Natural killer cell (primary cell): Measurements from ENCODE around the gene NDUFB7. TPM values are rescaled to one million over a fixed set of nuclear protein-coding genes. Genes with fewer than 3 reads are reported as not detected.
"Not testable (repeated sequence)": the region's sequence is repeated elsewhere in the genome, so short reads cannot be mapped to it uniquely, and the experiment has no call there.

Source experiments
- ATAC-seq, 3 donors: fragments of 150-1000 bp in 2 of 3; fragments of 200-7000 bp in 1 of 3; cut with Tn5 transposase; 1 replicate in 1 of 3; 2 replicates in 2 of 3; pipeline ENCODE4 v1.10.0; 2021; ENCODE audit warnings: mild to moderate bottlenecking in 2 of 3, moderate library complexity in 2 of 3
- DNase-seq, 2 donors: peaks; one replicate each; pipeline versions ENCODE4 v3.0.0 to v3.0.0-alpha.2; 2013 to 2021; ENCODE audit warnings: mixed read lengths in 1 of 2
- H3K27ac ChIP-seq: one replicate; pipeline ENCODE4 v1.5.1; 2013; ENCODE audit warnings: mild to moderate bottlenecking, low read length
- H3K27me3 ChIP-seq: one replicate; pipeline ENCODE4 v1.6.1; 2013; ENCODE audit warnings: low read length; ENCODE audit not compliant: control insufficient read depth, insufficient read depth
- H3K36me3 ChIP-seq: one replicate; pipeline ENCODE4 v1.6.1; 2013; ENCODE audit warnings: low read length; ENCODE audit not compliant: control insufficient read depth, insufficient read depth
- H3K4me1 ChIP-seq: one replicate; pipeline ENCODE4 v1.6.1; 2013; ENCODE audit warnings: low read length; ENCODE audit not compliant: control insufficient read depth, insufficient read depth
- H3K4me3 ChIP-seq: one replicate; pipeline ENCODE4 v1.5.1; 2013; ENCODE audit warnings: low read length
- H3K9me3 ChIP-seq: one replicate; pipeline ENCODE4 v1.6.1; 2013; ENCODE audit warnings: low read length; ENCODE audit not compliant: control insufficient read depth, insufficient read depth
- H3K27ac Mint-ChIP-seq, 2 donors: one replicate each; pipeline ENCODE4 v1.8.0; 2022; ENCODE audit warnings: mild to moderate bottlenecking in 2 of 2, mixed read lengths in 2 of 2, moderate library complexity in 1 of 2
- H3K27me3 Mint-ChIP-seq, 2 donors: one replicate each; pipeline ENCODE4 v1.8.0; 2022; ENCODE audit warnings: low read depth in 2 of 2, mixed read lengths in 2 of 2
- H3K36me3 Mint-ChIP-seq: one replicate; pipeline ENCODE4 v1.8.0; 2022; ENCODE audit warnings: mixed read lengths
- H3K4me1 Mint-ChIP-seq, 2 donors: one replicate each; pipeline ENCODE4 v1.8.0; 2022; ENCODE audit warnings: mixed read lengths in 2 of 2
- H3K4me3 Mint-ChIP-seq: one replicate; pipeline ENCODE4 v1.8.0; 2022; ENCODE audit warnings: mild to moderate bottlenecking, moderate library complexity, mixed read lengths
- H3K9me3 Mint-ChIP-seq, 2 donors: one replicate each; pipeline ENCODE4 v1.8.0; 2022; ENCODE audit warnings: mixed read lengths in 2 of 2
- WGBS: methylation state at CpG from one replicate; pipeline ENCODE4 v1.1.7; 2013; ENCODE audit warnings: missing lambda C conversion rate; ENCODE audit not compliant: insufficient coverage; 5-methylcytosine and 5-hydroxymethylcytosine counted together
- intact Hi-C: fragments of 100-400 bp; cut with micrococcal nuclease; formaldehyde crosslinking; loops from one replicate; pipeline ENCODE4 v1.14.2; 2022
- total RNA-seq, 4 donors: library from RNA; stranded (reverse); fragments of 120-200 nt in 1 of 4; gene quantifications; one replicate each; pipeline versions ENCODE4 v1.2.3 to v1.2.4, GENCODE V29; 2013 to 2022
- TF ChIP-seq, protein P1 (sequence below): fragments of 200-600 bp; IDR thresholded peaks from one replicate; pipeline ENCODE4 v1.8.0; 2022; ENCODE audit warnings: antibody characterized with exemption

NDUFB7 gene
- total RNA-seq, 3 donors from 2014 or later (not counting 1 experiment from before 2014, with no cell fraction given) = 97.1 to 120 (median 108) TPM

DNA sequence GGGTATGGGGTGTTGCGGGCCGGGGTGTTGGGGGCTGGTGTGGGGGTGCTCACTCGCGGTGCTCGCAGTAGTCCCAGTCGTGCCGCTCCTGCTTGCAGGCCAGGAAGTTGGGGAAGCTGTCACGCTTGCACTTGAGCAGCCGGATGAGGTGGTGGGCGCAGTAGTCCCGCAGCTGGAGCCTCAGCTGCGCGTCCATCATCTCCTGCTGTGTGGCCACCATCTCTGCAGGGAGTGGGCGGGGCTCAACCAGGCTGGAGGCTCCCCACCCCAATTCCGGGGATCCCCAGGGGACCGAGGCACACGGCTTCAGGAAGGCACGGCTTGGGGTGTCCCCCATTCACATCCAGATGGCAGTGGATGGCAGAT lies 5.2 kb downstream of the NDUFB7 start:
- intact Hi-C loops = no loop called here
- TF ChIP-seq, protein P1, sequence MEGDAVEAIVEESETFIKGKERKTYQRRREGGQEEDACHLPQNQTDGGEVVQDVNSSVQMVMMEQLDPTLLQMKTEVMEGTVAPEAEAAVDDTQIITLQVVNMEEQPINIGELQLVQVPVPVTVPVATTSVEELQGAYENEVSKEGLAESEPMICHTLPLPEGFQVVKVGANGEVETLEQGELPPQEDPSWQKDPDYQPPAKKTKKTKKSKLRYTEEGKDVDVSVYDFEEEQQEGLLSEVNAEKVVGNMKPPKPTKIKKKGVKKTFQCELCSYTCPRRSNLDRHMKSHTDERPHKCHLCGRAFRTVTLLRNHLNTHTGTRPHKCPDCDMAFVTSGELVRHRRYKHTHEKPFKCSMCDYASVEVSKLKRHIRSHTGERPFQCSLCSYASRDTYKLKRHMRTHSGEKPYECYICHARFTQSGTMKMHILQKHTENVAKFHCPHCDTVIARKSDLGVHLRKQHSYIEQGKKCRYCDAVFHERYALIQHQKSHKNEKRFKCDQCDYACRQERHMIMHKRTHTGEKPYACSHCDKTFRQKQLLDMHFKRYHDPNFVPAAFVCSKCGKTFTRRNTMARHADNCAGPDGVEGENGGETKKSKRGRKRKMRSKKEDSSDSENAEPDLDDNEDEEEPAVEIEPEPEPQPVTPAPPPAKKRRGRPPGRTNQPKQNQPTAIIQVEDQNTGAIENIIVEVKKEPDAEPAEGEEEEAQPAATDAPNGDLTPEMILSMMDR = no peak
- WGBS = 35% methylated on average over 18 of the region's 18 CpGs
- peak overlapping the region; percentile 84 for H3K4me3 Mint-ChIP-seq
- peak overlapping the region; percentile 69 for H3K27ac ChIP-seq
- no peaks in the 10 kb centered on the region for H3K27me3 Mint-ChIP-seq
- H3K4me3 ChIP-seq = no peak overlapping the region
- H3K36me3 ChIP-seq = peaks cover 28% of the 10 kb centered on the region
- no peaks in the 10 kb centered on the region for H3K36me3 Mint-ChIP-seq
- H3K9me3 Mint-ChIP-seq = no peaks in the 10 kb centered on the region
- DNase-seq (peak in 1 of 2 donors; percentile 37), ATAC-seq (peak in 2 of 3 donors; percentile 5 to 7)
- H3K4me1 Mint-ChIP-seq = peaks cover 38 to 78% of the 10 kb centered on the region in 2 donors
- peak overlapping the region; percentile 84 to 94 for H3K27ac Mint-ChIP-seq
- H3K4me1 ChIP-seq = peaks cover 87% of the 10 kb centered on the region
- no peaks in the 10 kb centered on the region for H3K9me3 ChIP-seq
- no peaks in the 10 kb centered on the region for H3K27me3 ChIP-seq

DNA sequence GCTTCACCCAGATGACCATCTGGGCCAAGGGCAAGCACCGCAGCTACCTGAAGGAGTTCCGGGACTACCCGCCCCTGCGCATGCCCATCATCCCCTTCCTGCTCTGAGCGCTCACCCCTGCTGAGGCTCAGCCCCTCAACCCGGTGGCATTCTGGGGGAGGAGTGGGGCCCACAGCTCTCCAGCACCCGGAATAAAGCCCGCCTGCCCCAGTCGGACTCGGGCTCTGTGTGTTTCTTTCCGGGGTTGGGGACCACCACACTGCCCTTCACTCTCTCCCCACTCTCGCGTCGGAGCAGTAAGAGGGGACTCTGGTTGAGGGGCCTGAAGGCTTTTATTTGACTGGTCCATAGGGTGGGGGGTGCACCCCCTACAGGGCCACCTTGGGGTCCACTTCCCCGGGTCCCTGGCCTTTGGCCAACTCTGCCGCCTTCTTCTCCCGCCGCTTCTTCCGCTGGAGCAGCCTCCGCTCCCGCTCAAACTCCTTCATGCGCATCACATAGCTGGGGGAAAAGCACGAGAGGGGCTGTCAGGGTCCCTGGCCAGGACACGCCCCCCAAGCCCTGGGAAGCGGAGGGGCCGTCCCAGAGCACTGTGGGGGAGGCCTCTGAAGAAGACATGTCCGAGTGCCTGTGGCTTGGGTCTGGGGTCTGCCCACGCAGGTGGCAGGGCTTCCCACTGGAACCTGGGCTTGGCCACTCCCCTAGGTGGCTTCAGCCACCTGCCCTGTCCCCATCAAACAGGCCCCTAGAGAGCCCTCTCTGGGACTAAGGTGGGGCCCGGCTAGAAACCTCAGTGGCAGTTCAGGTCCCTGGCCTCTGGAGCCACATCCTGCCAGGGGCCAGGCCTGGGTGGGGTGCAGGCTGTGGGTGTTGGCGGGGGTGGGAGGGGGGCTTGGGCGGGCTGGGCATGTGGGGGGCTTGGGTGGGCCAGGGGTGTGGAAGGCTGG lies 5.8 kb downstream of the NDUFB7 start:
- intact Hi-C loops = no loop called here
- H3K27ac ChIP-seq = peak overlapping the region; percentile 78
- ATAC-seq = peak in 2 of 3 donors; percentile 7 to 11
- no peaks in the 10 kb centered on the region for H3K27me3 Mint-ChIP-seq
- no peak overlapping the region for H3K4me3 ChIP-seq
- 75% methylated on average over 14 of the region's 31 CpGs for WGBS
- peaks cover 88% of the 10 kb centered on the region for H3K4me1 ChIP-seq
- H3K9me3 Mint-ChIP-seq = no peaks in the 10 kb centered on the region
- H3K27me3 ChIP-seq = no peaks in the 10 kb centered on the region
- peak in 1 of 2 donors; percentile 22 for DNase-seq
- peak overlapping the region; percentile 84 to 94 for H3K27ac Mint-ChIP-seq
- H3K36me3 Mint-ChIP-seq = no peaks in the 10 kb centered on the region
- H3K4me3 Mint-ChIP-seq = peak overlapping the region; percentile 84
- peaks cover 28% of the 10 kb centered on the region for H3K36me3 ChIP-seq
- TF ChIP-seq, protein P1 = no peak
- H3K9me3 ChIP-seq = no peaks in the 10 kb centered on the region
- H3K4me1 Mint-ChIP-seq = peaks cover 39 to 78% of the 10 kb centered on the region in 2 donors

DNA sequence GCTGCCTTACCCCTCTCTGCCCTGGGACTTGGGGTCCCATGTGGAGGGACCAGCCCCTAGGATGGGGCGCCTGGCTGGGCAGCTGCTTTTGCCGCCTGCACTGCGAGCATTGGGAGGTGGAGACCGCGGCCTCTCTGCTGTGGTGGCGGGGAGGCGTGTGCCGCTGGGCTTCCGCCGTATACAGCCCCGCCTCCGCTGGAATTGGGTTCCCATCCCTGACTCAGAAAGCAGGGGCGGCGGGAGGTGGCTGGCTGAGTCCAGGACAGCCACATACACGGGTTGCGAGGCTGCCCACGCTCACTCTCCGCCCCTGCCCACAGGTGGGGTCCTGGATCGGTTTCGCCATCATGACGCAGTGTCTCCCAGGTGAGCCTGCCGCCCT lies 6.6 kb downstream of the NDUFB7 start:
- Mint-ChIP-seq H3K27me3 (no peaks in the 10 kb centered on the region), H3K4me1 (peaks cover 39 to 83% of the 10 kb centered on the region in 2 donors), H3K27ac (peak overlapping the region; percentile 84 to 94), H3K9me3 (no peaks in the 10 kb centered on the region), H3K36me3 (no peaks in the 10 kb centered on the region), H3K4me3 (peak overlapping the region; percentile 21)
- intact Hi-C loops = no loop called here
- H3K27ac ChIP-seq = peak overlapping the region; percentile 52
- H3K9me3 ChIP-seq = no peaks in the 10 kb centered on the region
- peaks cover 88% of the 10 kb centered on the region for H3K4me1 ChIP-seq
- ATAC-seq = no peak
- peak in 1 of 2 donors; percentile 8 for DNase-seq
- 91% methylated on average over 22 of the region's 22 CpGs for WGBS
- peaks cover 28% of the 10 kb centered on the region for H3K36me3 ChIP-seq
- TF ChIP-seq, protein P1 = no peak
- no peak overlapping the region for H3K4me3 ChIP-seq
- no peaks in the 10 kb centered on the region for H3K27me3 ChIP-seq

DNA sequence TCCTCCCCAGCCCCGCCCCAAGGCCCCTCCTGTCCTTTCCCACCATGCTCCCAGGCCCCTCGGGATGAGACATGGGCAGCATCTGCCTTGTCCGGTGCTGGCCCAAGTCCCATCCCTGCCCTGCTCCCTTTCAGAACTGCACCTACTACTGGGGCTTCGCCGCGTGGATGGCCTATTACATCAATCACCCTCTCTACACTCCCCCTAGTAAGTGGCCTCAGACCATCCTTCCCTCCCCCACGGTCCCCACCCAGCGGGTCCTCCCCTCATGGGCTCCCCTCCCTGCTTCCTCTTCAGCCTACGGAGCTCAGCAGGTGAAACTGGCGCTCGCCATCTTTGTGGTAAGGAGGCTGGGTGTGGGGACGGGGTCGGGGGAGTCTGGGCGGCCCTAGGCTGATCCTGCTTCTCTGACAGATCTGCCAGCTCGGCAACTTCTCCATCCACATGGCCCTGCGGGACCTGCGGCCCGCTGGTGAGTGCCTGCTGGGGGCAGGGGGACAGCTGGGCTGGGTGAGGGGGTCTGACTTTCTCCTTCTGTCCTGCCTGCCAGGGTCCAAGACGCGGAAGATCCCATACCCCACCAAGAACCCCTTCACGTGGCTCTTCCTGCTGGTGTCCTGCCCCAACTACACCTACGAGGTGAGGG lies 7.1 kb downstream of the NDUFB7 start:
- H3K9me3 Mint-ChIP-seq, H3K27me3 Mint-ChIP-seq, H3K4me3 ChIP-seq, H3K27me3 ChIP-seq, H3K36me3 Mint-ChIP-seq, intact Hi-C loops, ATAC-seq, H3K9me3 ChIP-seq: not testable (repeated sequence)
- H3K4me3 Mint-ChIP-seq = peak overlapping the region; percentile 21
- Histone ChIP-seq H3K36me3 (peaks cover 28% of the 10 kb centered on the region), H3K27ac (peak overlapping the region; percentile 52), H3K4me1 (peaks cover 92% of the 10 kb centered on the region)
- DNase-seq = peak in 1 of 2 donors; percentile 11
- H3K27ac Mint-ChIP-seq = peak overlapping the region; percentile 84 to 94
- WGBS = 69% methylated on average over 16 of the region's 22 CpGs
- peaks cover 39 to 83% of the 10 kb centered on the region in 2 donors for H3K4me1 Mint-ChIP-seq
